G401 (cell line): ENCODE measurements around the gene ZMPSTE24. TPM values are rescaled to one million over a fixed set of nuclear protein-coding genes. Genes with fewer than 3 reads are reported as not detected.

ENCODE experiments used
- DNase-seq: peaks from one replicate; pipeline ENCODE4 v3.0.0-alpha.2; 2015; ENCODE audit warnings: low spot score
- in situ Hi-C: cut with HindIII; loops from 2 replicates; pipeline ENCODE4 v1.10.0; 2016; ENCODE audit warnings: low sequenced_read_pairs, mixed read lengths
- total RNA-seq: library from RNA; depleted of rRNA; stranded (reverse); fragments of >200 nt; shearing (Covaris generic); gene quantifications from 2 replicates; pipeline ENCODE4 v1.2.3, GENCODE V29; 2014

Gene ZMPSTE24
- total RNA-seq, 1 experiment from 2014 or later: 36.0 TPM

DNA sequence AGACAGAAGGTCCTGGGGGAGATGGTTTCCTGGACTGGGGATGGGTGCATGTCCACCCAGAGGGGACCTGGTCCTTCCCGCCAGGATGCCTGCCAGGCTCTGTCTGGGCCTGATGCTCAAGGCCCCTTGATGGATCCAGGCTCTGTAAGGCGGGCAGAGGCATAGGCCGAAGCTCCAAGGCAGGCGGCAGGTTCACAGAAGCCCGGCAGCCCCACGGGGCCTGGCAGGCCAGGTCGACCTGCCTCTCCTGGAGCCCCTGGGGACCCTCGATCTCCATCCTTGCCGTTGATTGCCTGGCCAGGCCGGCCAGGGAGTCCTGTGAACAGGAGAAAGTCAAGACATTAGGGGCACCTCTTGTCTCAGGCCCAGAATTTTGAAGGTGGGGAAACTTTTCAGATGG, 43.0 kb downstream of the ZMPSTE24 start:
- in situ Hi-C loops: no loop called here
- DNase-seq: no peak

GRCh38 chr1:40301541-40302299, 43.7 kb downstream of the ZMPSTE24 start:
- in situ Hi-C loops: no loop called here
- no peak for DNase-seq

- in situ Hi-C loops: no loop called here
- DNase-seq: no peak
These were observed 44.4 kb downstream of the ZMPSTE24 start for GRCh38 chr1:40302475-40302874.

DNA sequence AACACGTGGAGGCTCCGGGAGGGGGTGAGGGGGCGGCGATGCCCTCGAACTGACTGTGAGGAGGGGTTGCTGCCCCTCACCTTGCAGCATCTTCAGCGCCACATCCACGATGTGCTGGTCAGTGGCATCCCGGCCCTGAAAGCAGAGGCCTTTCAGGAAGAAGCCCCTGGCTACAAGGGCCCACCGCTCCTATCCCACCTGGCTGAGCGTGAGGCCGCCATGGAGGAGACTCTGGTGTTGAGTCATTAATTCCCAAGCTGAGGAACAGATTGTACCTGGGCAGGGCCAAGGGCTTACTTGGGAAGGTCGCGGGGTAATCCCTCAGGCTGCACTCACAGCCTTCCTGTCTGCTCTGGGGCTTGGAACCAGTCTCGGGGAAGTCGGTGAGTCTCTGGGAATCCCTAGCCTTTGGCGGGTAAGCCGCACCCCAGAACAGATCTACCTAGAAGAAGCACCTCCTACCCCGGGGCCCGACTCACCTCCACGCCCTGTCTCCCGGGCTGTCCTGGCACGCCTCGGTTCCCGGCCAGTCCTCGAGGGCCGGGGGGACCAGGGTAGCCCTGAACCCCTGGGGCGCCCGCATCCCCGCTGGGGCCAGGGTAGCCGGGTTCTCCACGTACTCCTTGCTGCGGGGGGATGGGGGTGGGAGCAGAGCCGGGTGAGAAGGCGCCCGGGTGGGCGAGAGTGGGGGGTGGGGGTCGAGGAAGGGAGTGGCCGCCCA, 45.2 kb downstream of the ZMPSTE24 start:
- DNase-seq: no peak
- in situ Hi-C loops: no loop called here

- in situ Hi-C loops: no loop called here
- no peak for DNase-seq
These were observed 45.8 kb downstream of the ZMPSTE24 start for GRCh38 chr1:40303790-40304189.

DNA sequence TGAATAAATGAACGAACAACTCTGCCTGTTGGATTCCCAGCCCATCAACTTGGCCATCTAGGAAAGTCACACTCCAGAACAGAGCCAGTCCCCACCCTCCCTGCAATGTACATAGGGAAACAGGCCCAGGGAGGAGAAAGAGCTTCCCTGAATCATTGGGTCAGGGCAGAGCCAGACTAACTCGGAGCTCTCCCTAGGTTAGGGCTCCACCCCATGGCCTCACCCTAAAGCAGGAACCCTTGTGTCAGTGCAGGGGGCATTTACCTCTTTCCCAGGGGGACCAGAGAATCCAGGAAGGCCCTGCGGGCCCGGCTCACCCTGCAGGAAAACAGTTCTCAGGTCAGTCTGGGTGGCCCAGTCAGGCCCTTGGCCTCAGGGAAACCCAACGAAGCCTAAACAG, 47.4 kb downstream of the ZMPSTE24 start:
- no peak for DNase-seq
- in situ Hi-C loops: no loop called here

- no peak for DNase-seq
- in situ Hi-C loops: no loop called here
These were observed 47.8 kb downstream of the ZMPSTE24 start for GRCh38 chr1:40305871-40306270.

DNA sequence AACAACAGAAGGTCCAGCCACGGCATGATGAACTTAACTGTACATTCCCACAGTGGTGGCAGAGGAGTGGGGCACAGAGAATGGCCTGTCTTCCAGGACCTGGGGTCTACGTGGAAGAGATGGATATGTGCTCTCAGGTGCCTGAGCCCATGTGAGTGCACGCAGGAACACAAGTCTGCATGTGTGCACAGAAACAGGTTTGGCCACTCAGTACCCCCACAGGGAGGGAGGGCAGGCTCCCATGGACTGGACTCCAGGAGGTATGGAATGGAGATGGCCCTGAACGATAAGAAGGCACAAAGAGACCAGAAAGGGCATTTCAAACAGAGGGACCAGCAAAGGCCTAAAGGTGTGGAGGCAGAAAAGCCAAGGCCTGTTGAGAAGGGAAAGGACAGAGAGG, 48.3 kb downstream of the ZMPSTE24 start:
- in situ Hi-C loops: no loop called here
- DNase-seq: no peak

GRCh38 chr1:40307186-40307585, 49.1 kb downstream of the ZMPSTE24 start:
- DNase-seq: no peak
- in situ Hi-C loops: no loop called here

DNA sequence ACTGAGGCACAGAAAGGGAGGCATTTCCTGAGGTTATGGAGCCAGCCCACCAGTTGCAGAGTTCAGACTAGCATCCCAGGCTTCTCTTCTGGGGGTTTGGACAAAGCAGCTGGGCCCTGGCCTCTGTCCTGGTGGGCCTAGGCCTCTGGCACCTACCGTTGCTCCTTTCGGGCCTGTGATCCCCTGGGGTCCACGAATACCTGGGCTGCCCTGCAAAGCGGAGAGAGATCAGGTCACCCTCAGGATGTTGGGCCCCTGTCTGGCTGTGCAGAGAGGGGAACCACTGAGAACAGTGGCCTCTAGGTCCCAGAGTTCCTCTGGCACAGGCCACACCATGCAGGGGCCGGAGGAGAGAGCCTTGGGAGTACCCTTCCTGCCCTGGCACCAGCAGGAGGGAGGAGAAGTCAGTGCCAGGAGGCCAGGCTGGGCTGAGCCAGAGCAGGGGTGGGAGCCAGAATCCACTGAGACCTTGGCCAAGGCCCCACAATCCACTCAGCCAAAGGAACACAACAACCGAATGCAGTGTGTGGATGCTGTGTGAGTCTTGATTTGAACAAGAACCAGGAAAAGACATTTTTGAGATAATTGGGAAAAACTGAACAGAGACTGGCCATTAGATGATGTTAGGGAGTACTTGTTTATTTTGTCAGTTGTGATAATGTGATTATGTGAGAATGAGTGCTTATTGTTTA, 50.1 kb downstream of the ZMPSTE24 start:
- peak; percentile 69 for DNase-seq
- in situ Hi-C loops: no loop called here

DNA sequence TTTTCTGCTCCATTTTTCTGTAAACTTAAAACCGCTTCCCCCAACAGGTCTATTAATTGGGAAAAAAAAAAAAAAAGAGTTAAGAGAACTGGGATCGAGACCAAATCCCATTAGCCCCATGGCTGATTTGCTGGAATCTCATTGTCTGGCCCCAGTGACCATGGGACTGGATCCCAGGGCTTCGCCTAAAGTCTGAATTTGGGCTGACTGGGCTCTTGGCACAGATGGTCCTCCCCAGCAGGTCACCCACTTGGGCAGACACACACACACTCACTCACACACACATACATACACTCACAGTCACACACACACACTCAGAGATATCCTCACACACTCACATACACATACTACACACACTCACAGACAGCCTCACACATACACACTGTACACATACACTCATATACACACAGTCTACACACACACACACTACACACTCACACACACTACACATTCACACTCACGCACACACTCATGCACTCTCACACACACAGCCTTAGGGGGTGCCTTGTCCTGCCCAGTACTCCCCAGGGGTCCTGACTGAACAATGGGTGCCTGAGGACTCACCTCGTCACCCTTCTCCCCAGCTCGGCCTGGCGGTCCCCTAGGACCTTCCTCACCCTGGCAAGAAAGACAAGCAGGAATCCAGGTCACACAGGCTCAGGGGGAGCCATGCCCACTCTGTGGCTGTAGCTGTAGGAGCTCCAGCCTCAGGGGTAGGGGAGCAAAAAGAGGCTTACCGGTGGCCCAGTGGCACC, 51.5 kb downstream of the ZMPSTE24 start:
- peak; percentile 47 for DNase-seq
- in situ Hi-C loops: no loop called here

DNA sequence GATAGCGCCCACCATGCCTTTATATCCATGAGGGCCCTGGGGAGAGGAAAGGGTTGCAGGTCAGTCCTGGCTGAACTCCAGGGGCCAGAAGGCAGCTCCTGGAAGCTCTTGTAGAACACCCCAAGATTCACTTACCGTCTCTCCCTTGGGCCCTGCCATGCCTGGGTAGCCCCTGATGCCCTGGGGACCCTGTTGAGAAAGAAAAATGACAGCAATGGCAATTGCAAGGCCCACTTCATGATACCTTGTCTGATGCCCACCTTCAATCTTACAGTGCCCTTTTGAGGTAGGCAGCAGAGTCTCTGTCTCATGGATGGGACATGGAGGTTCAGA, 52.1 kb downstream of the ZMPSTE24 start:
- no peak for DNase-seq
- in situ Hi-C loops: no loop called here

- in situ Hi-C loops: no loop called here
These were observed 53.1 kb downstream of the ZMPSTE24 start for GRCh38 chr1:40310983-40311642.

GRCh38 chr1:40311692-40312091, 53.7 kb downstream of the ZMPSTE24 start:
- no peak for DNase-seq
- in situ Hi-C loops: no loop called here

More at GRCh38 chr1:40310983-40311642, 53.1 kb downstream of the ZMPSTE24 start:
- DNase-seq: no peak

GRCh38 chr1:40312238-40313205, 54.5 kb downstream of the ZMPSTE24 start:
- in situ Hi-C loops: no loop called here

DNA sequence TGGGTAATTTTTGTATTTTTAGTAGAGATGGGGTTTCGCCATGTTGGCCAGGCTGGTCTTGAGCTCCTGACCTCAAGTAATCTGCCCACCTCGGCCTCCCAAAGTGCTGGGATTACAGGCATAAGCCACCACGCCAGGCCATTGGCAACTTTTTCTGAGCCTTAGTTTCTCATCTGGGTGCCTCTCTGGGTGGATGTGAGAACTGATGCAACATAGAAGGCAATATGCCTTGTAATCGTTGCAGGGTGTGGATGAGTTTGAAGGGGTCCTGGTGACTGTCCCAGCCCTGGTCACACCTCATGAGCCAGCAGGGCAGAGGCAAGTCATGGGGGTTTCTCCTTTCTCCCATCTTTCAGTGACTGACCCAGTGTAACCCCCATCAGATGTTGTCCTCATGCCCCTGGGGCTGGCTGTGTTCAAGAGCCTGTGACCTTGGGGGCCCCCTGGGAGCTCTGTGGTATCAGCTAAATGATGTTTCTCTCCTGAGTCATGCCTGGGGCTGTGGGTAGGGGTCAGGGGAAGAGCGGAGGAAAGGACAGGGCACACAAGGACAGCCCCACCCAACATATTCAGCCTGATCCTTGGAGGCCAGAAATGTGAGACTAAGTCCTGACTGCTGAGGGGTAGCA, 55.4 kb downstream of the ZMPSTE24 start:
- no peak for DNase-seq
- in situ Hi-C loops: no loop called here

More at GRCh38 chr1:40312238-40313205, 54.5 kb downstream of the ZMPSTE24 start:
- no peak for DNase-seq

- DNase-seq: no peak
- in situ Hi-C loops: no loop called here
These were observed 56.1 kb downstream of the ZMPSTE24 start for GRCh38 chr1:40313958-40314720.
